NCI-H2227 (cell line): ENCODE results near the gene HNRNPF.
"Not testable (repeated sequence)": the region's sequence is repeated elsewhere in the genome, so short reads cannot be mapped to it uniquely, and the experiment has no call there.

ENCODE experiments used
- DNase-seq: peaks from one replicate; lab custom pipeline; 2025; ENCODE audit not compliant: unreplicated experiment; lab: John Stamatoyannopoulos, UW

The HNRNPF gene

DNA sequence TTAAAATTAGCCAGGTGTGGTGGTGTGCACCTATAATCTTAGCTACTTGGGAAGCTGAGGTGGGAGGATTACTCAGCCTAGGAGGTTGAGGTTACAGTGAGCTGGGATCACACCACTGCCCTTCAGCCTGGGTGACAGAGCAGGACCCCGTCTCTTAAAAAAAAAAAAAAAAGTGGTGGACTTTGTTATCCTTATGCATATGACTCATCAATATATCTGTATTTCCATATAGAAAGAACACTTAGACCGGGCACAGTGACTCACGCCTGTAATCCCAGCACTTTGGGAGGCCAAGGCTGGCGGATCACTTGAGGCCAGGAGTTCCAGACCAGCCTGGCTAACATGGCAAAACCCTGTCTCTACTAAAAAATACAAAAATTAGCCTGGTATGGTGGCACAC is 13.0 kb upstream of the HNRNPF start:
- not testable (repeated sequence) for DNase-seq

DNA sequence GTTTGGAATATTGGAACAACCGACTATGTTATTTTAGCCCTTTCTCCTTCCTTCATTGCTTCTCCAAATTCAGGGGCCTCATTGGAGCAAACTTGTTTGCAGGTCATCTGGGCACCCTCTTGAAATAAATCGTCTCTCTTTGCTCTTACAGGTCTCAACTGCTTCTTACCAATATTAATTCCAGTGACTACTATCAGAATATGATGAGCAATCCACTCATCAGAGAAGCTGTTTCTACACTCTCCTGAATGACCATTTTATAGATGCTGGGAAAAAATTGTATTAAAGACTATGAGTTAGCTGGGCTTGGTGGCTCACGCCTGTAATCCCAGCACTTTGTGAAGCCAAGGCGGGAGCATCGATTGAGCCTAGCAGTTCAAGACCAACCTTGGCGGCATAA is 12.5 kb upstream of the HNRNPF start:
- DNase-seq, result no peak

DNA sequence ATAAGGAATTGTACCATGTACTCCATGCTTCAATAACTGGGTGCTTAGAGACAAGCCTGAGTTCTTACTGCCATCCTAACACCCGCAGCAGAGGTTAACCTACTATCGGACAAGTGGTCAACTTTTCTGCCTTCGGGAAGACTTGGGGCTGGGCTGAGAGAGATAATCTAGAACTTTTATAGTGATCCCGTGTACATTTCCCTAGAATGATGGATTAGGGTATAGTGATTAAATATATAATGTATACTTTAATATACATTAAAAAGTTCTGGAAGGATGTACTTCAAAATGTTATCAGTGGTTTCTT is 12.2 kb upstream of the HNRNPF start:
- DNase-seq, result no peak

DNA sequence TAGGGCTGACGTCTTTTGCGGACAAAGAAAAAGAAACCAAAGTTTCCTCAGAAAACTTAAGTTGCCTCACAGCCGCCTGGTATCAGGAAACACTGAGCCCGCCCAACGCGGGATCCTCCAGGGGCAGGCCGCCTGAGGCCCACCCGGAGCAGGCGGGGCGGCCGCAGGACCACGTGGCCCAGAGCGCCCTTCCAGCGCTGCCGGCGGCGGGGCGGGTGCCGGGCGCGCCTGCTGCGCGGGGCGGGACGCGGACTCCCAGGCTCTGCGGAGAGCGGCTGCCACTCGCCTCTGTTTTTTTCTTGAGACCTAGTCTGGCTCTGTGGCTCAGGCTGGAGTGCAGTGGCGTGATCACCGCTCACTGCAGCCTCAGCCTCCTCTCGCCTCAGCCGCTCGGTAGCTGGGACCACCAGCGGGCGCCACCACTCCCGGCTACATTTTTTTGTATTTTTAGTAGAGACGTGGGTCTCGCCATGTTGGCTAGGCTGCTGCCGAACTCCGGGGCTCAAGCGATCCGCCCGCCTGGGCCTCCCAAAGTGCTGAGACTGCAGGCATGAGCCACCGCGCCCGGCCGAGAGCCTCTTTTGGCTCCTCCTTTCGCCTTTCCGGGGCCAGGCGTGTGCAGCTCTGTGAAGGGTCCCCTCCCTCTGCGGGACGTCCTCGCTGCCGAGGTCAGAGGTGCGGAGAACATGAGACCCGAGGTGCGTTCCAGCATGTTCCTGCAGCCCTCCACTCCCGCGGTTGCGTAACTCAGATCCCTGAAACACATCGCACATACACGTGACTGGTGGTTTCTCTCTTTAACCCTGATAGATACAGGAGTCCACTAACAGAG is 11.6 kb upstream of the HNRNPF start:
- peak; percentile 79 for DNase-seq

DNA sequence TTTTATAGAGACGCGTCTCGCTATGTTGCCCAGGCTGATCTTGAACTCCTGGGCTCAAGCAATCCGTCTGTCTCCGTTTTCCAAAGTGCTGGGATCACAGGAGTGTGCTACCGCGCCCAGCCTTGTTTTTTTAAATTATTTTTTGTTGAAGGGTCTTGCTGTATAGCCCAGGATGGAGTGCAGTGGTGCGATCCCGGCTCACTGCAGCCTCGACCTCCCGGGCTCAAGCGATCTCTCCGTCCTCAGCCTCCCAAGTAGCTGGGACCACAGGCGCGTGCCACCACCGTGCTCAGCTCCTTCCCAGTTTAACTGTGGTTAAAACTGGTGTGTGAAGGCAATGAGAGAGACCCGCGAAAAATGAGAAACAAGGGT is 11.0 kb upstream of the HNRNPF start:
- DNase-seq, result no peak

DNA sequence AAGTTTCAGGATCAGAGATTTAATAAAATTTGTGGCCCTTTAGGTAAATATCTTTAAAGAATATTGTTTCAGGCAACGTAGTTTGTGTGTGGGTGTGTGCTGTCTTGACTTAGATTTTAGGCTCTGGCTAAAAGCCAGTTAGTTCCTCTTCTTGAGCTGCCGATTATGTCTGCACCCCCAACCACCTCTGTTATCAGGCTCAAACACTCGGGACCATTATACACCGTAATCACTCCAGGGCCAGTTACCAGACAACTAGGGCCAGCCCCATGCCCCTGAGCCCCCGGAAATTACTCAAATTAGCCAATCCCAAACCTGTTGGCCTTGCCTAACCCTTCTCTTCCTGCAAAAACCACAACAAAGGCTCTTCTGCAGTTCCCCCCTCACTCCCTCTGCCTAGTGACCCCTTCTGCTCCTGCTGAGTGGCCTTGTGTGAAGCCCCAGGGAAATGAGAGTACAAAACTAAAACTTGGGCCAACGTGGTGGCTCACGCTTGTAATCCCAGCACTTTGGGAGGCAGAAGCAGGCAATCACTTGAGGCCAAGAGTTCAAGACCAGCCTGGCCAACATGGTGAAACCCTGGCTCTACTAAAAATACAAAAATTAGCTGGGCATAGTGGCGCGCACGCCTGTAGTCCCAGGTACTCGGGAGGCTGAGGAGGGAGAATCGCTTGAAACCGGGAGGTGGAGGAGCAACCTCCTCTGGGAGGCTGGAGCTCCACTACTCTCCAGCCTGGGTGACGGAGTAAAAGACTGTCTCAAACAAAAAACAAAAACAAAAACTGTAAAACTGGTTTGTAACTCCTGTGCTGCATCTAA is 9.2 kb upstream of the HNRNPF start:
- DNase-seq, result peak; percentile 4

DNA sequence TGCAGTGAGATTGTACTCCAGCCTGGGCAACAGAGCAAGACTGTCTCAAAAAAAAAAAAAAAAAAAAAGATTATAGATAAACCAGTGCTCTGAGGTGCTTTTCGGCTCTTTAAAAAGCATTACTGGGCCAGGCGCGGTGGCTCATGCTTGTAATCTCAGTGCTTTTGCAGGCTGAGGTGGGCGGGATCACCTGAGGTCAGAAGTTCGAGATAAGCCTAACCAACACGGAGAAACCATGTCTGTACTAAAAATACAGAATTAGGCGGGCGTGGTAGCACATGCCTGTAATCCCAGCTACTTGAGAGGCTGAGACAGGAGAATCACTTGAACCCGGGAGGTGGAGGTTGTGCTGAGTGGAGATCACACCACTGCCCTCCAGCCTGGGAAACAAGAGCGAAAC is 6.6 kb upstream of the HNRNPF start:
- DNase-seq, result no peak

DNA sequence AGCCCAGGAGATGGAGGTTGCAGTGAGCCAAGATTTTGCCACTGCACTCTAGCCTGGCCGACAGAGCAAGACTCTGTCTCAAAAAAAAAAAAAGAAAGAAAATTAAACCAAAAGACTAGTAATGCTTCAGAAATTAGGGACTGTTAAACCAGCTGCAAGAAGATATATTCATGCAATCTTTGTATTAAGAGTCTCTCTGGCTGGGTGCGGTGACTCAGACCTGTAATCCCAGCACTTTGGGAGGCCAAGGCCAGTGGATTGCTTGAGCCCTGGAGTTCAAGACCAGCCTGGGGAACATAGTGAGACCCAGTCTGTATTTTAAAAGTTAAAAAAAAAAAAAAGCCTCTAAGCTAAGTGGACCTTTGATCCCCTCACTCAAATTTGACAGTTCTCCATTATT is 2.5 kb upstream of the HNRNPF start:
- DNase-seq, result no peak

DNA sequence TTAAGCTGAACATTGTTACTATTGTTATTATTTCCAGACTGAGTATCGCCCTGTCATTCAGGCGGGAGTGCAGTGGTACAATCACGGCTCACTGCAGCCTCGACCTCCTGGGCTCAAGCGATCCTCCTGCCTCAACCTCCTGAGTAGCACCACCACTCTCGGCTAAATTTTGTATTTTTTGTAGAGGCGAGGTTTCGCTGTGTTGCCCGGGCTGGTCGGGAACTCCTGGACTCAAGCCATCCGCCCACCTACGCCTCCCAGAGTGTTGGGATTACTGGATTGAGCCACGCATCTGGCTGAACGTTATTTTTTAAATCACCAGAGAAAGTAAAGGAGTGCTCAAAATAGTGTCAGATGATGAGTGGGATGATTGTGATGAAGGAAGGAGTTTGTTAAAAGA is 1.4 kb upstream of the HNRNPF start:
- DNase-seq, result no peak

DNA sequence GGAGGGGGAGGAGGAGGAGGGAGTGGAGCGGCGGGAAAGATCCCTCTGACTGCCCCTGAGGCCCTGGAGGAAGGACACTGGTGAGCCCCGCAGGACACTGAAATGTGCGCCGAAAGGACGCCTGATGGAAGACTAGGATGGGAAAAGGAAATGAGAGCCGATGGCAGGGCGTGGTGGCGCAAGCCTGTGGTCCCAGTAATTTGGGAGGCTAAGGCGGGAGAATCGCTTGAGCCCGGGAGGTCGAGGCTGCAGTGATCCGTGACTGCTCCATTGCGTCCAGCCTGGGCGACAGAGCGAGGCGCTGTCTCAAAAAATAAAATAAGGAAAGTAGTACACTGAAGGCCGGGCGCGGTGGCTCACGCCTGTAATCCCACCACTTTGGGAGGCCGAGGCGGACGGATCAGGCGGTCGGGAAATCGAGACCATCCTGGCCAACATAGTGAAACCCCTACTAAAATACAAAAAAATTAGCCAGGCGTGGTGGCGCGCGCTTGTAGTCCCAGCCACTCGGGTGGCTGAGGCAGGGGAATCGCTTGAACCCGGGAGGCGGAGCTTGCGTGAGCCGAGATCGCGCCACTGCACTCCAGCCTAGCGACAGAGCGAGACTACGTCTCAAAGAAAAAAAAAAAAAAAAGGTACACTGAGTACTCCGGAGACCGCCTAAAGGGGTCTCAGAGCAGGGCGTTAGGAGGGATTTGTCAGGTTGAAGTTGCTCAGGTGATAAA is 561 bp upstream of the HNRNPF start:
- DNase-seq, result peak; percentile 49

DNA sequence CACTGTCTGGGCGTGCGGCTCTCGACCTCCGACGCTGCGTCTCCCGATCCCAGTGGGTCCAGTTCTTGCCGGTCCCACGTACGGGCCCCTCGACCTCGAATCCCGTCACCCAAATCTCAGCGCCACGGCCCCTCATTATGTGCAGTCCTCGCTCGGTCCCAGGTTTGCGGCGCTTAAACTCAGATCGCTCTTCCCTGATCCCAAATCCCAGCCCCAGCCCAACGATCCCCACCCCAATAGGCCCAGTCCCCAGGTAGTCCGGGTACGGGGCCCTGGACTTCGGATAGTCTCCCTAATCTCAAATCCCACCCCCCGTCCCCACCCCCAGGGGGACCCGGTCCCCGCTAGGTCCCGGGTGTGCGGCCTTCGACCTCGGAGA is 666 bp downstream of the HNRNPF start:
- no peak for DNase-seq

DNA sequence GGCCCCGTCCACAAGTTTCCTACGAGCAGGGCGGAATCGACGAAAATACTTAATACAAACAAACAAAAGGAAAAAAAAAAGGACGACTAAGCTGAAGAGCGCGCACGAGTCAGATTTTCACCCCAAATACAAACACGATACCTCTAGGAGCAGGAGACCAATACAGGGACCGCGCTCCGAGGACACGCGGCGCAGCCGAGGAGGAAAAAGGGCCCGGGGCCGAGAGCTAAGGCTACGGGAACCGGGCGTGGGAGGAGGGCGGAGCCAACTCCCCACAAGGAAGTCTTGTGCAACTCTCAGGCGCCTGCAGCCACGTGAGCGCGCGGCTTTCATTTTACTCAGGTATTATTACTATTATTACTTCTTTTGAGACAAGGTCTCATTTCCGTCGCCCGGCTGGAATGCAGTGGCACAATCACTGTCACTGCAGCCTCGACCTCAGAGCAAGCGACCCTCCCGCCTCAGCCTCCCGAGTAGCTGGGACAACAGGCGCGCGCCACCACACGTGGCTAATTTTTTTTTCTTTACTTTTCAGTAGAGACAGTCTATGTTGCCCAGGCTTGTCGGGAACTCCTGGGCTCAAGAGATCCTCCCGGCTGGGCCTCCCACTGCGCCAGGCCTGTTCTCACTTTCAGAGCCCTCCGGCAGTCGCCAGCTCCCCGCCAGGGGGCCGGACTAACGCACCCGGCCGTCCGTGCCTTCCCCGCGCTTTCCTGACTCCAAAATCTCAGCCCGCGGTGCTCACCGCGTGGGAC is 1.2 kb downstream of the HNRNPF start:
- peak; percentile 83 for DNase-seq

DNA sequence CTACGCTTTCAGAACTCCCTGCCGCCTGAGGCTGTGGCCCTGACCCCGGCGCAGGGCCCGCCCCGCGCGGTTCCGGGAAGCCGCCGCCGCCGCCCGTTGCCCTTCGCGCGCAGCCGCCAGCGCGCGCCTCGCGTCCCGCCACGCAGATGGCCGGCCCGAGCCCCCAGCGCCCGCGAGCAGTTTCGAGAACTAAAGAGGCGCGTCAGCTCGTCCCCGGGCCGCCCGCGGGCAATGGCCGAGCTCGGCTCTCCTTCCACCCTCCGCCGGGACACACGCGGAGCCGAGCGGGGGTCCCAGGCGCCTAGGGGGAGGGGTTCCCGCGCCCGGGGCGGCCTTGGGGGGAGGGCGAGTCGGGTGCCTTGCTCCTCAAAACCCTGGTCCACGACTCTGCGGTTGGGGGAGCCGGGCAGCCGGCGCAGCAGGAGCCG is 1.8 kb downstream of the HNRNPF start:
- DNase-seq, result peak; percentile 63

DNA sequence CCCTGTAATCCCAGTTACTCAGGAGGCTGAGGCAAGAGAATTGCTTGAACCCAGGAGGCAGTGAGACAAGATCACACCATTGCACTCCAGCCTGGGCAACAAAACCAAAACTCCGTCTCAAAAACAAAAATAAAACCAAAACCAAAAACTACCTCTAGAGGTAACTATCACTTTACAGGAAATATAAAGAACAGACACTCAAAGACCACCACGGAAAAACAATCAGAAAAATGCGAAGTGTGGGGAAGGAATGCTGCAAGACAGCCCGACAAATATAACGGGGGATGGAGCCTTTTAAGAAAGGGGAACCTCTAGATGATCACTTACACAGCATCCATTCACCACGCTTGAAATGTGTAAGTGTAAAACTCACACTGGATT is 4.3 kb downstream of the HNRNPF start:
- no peak for DNase-seq

DNA sequence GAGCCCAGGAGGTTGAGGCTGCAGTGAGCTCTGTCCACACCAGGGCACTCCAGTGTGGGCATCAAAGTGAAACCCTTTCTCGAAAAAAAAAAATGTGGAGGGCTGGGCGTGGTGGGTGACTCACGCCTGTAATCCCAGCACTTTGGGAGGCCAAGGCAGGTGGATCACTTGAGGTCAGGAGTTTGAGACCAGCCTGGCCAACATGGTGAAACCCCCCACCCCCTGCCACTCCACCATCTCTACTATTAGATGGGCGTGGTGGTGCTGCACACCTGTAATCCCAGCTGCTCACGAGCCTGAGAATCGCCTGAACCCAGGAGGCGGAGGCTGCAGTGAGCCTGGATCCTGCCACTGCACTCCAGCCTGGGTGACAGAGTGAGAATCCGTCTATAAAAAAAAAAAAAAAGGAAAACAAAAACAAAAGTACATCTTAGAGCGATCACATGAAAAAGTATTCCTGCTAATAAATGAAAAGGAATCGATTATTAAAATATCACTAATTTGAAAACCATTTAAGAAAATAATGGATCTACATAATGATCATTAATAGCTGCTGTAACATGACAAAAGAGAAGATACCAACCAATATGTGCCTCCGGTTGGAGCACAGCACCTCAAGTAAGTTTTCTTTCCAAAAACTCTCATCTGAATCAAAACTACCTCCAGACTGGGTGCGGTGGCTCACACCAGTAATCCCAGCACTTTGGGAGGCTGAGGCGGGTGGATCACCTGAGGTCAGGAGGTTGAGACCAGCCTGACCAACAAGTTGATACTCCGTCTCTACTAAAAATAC is 4.9 kb downstream of the HNRNPF start:
- no peak for DNase-seq

DNA sequence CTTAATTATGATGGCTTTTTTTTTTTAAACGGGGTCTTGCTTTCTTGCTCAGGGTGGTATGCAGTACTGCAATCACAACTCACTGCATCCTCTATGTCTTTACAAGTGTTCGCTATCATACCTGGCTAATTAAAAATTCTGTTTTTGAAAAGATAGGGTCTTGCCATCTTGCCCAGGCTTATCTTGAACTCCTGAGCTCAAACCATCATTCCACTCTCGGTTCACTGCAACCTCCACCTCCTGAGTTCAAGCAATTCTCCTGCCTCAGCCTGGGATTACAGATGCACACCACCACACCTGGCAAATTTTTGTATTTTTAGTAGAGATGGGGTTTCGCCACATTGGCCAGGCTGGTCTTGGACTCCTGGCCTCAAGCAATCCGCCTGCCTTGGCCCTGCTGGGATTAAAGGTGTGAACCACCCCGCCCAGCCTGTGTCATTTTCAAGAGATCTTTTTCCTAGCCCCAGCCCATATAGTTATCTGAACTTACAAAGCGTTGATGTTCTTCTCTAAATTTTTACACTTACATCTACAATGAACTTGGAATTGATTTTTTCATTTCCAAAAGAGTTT is 6.0 kb downstream of the HNRNPF start:
- no peak for DNase-seq

DNA sequence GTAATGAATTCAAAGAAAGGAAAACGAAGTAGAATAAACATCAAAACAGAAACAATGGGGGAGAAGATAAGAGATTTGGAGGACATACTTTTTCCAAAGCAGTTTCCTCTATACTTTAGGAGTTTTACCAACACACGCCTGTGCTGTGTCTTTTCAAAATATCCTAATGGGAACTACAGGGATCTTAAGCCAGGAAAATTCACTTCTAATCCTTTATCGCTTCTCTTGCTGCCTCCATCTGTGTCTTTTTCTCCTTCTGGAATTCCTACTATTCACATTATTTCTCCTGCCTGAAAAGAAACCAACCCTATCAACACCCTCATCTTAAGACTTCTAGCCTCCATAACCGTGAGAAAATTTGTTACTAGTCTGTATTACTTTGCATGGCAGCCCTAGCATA is 6.8 kb downstream of the HNRNPF start:
- no peak for DNase-seq

DNA sequence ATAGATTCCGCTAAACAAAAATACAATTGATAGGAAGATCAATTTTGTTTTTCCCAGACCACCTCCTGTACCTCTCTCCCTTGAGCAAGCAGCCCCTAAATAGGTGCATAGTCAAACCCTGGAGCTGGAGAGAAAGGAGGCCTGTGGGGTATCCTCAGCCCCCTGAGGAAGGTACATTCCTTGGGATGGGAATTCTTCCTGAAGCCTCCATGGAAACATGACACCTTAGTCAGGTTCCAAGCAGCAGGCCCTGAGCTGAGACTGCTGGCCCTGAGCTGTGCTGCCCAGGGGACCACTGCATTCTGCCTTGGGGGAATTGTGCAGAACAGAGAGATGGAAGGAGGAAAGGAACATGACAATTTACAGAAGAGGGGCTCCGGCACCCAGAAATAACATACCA is 7.4 kb downstream of the HNRNPF start:
- DNase-seq, result no peak

DNA sequence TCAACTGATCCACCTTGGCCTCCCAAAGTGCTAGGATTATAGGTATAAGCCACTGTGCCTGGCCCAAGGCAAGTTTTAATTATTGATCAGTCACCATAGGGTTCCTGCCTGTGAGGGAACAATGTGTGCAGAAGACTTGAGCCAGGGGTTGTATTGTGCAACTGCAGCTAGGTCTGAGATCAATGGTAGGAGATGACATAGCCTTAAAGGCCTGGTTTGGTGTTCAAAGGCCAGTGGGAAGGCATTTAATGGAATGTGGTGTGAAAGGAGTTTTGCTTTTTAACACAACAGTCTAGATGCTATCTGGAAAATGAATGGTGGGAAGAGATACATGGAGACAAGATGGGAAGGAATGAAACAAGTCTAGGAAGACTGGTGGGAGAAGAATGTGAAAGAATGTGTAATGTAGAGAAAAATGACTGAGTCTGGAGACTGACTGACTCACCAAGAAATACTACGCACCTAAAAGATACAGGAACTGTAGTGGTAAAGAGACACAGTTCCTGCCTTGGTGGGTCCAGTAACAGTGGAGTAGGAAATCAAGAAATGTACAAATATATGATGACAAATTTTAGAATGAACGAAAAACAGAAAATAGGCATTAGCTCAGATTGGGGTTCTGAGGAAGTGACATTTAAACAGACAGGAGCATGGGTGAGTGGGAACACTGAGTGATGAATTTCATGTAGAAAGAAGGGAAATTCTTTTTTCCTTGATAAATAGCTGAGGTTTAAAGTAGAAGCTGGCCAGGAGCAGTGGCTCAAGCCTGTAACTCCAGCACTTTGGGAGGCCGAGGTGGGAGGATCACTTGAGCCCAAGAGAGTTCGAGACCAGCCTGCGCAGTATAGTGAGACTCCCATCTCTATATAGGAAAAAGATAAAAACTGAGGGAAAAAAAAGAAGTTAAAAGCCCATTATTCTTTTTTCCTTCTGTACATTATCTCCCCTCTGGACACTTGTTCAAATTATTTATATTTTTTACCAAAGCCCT is 9.4 kb downstream of the HNRNPF start:
- DNase-seq, result no peak
